Keratinocyte (primary cell): Measurements from ENCODE around the gene VIT. TPM values are rescaled to one million over a fixed set of nuclear protein-coding genes. Genes with fewer than 3 reads are reported as not detected.

Experiments used
- DNase-seq: peaks from one replicate; pipeline ENCODE4 v3.0.0-alpha.2; 2011; ENCODE audit warnings: low read depth, missing footprints, low spot score
- FAIRE-seq: peaks from 2 replicates; lab custom pipeline; 2011; peaks lifted over from hg19 to GRCh38; lab: Jason Lieb, UNC
- H2AFZ ChIP-seq: 2 replicates; pipeline ENCODE4 v1.6.0; 2012; ENCODE audit warnings: low read length, control low read depth, inconsistent platforms; ENCODE audit not compliant: control insufficient read depth
- H3K27ac ChIP-seq: 2 replicates; pipeline ENCODE4 v1.5.1; 2011; ENCODE audit warnings: low read length; ENCODE audit not compliant: control insufficient read depth, insufficient read depth
- H3K27me3 ChIP-seq: 3 replicates; pipeline ENCODE4 v1.6.0; 2011; ENCODE audit warnings: low read length; ENCODE audit not compliant: control insufficient read depth, insufficient read depth; ENCODE audit errors: extremely low read depth
- H3K36me3 ChIP-seq, 2 experiments: 2 replicates in 1 of 2; 3 replicates in 1 of 2; pipeline ENCODE4 v1.5.1; 2011; ENCODE audit warnings: low read length in 2 of 2, mild to moderate bottlenecking in 1 of 2; ENCODE audit not compliant: control insufficient read depth in 2 of 2, insufficient read depth in 2 of 2; ENCODE audit errors: extremely low read depth in 1 of 2
- H3K4me1 ChIP-seq: 3 replicates; pipeline ENCODE4 v1.5.1; 2011; ENCODE audit warnings: low read length; ENCODE audit not compliant: control insufficient read depth, insufficient read depth; ENCODE audit errors: extremely low read depth
- H3K4me2 ChIP-seq: 3 replicates; pipeline ENCODE4 v1.6.0; 2011; ENCODE audit warnings: low read depth, low read length; ENCODE audit not compliant: control insufficient read depth, insufficient read depth; ENCODE audit errors: extremely low read depth
- H3K4me3 ChIP-seq, 3 experiments: fragments of 200-600 bp in 1 of 3; sonication (generic) in 1 of 3; 2 replicates in 2 of 3; 3 replicates in 1 of 3; pipeline ENCODE4 v1.5.1; 2011 to 2016; ENCODE audit warnings: low read length in 3 of 3, mild to moderate bottlenecking in 3 of 3, control low read depth in 2 of 3, inconsistent platforms in 1 of 3, low read depth in 1 of 3, mixed read lengths in 1 of 3, mixed run types in 1 of 3, moderate library complexity in 1 of 3; ENCODE audit not compliant: control insufficient read depth in 2 of 3, insufficient read depth in 2 of 3; ENCODE audit errors: extremely low read depth in 1 of 3
- H3K79me2 ChIP-seq: 2 replicates; pipeline ENCODE4 v1.6.0; 2012; ENCODE audit warnings: low read length; ENCODE audit not compliant: control insufficient read depth, insufficient read depth
- H3K9ac ChIP-seq: 3 replicates; pipeline ENCODE4 v1.6.0; 2011; ENCODE audit warnings: low read length; ENCODE audit not compliant: control insufficient read depth, insufficient read depth; ENCODE audit errors: extremely low read depth
- H3K9me1 ChIP-seq: 3 replicates; pipeline ENCODE4 v1.6.0; 2011; ENCODE audit warnings: low read length; ENCODE audit not compliant: control insufficient read depth, insufficient read depth; ENCODE audit errors: extremely low read depth
- H3K9me3 ChIP-seq: 2 replicates; pipeline ENCODE4 v1.5.1; 2012; ENCODE audit warnings: low read depth, low read length; ENCODE audit not compliant: control insufficient read depth
- H4K20me1 ChIP-seq: 3 replicates; pipeline ENCODE4 v1.6.0; 2011; ENCODE audit warnings: low read length; ENCODE audit not compliant: control insufficient read depth, insufficient read depth; ENCODE audit errors: extremely low read depth
- CTCF ChIP-seq, 3 experiments: IDR thresholded peaks in 1 of 3; conservative IDR thresholded peaks in 1 of 3; optimal IDR thresholded peaks in 1 of 3; 2 replicates in 2 of 3; 3 replicates in 1 of 3; pipeline versions ENCODE3 to v1.5.1; 2011; ENCODE audit warnings: low read length in 3 of 3, mild to moderate bottlenecking in 3 of 3, moderate library complexity in 2 of 3, control low read depth in 1 of 3, inconsistent platforms in 1 of 3; ENCODE audit not compliant: insufficient read depth in 2 of 3; ENCODE audit errors: extremely low read depth in 1 of 3
- EZH2 ChIP-seq: IDR thresholded peaks from one replicate; pipeline ENCODE4 v1.6.1; 2012; ENCODE audit warnings: inconsistent platforms, mild to moderate bottlenecking, low read length, moderate library complexity
- dilution Hi-C: fragments of 300-500 bp; cut with MboI; formaldehyde crosslinking; loops from one replicate; pipeline ENCODE4 v1.7.0; 2020; ENCODE audit warnings: low sequenced_read_pairs; ENCODE audit not compliant: extremely low pct_ligation_motif_present
- polyA plus RNA-seq, 5 experiments: library from polyadenylated mRNA; depleted of rRNA in 3 of 5; stranded (reverse) in 3 of 5; stranded (forward) in 1 of 5; unstranded in 1 of 5; fragments of >200 nt; gene quantifications; 1 replicate in 1 of 5; 2 replicates in 3 of 5; 3 replicates in 1 of 5; pipeline versions ENCODE4 v1.2.1 to v1.2.3, GENCODE V29; 2011 to 2012; ENCODE audit warnings: missing spikeins in 2 of 5, low read depth in 1 of 5, low replicate concordance in 1 of 5

Gene VIT
- polyA plus RNA-seq, 1 donor (not counting 4 experiments of a cell fraction or from before 2014, with no cell fraction given): 0.79 TPM

GRCh38 chr2:36801088-36801487, 104.6 kb downstream of the VIT start:
- DNase-seq (no peak), FAIRE-seq (no peak)
- Histone ChIP-seq H3K4me2 (no peak overlapping the region), H3K9me3 (no peaks in the 10 kb centered on the region), H2AFZ (no peak overlapping the region), H3K36me3 (no peaks in the 10 kb centered on the region), H3K4me3 (no peak overlapping the region), H3K4me1 (no peaks in the 10 kb centered on the region), H3K27ac (no peak overlapping the region), H3K79me2 (no peaks in the 10 kb centered on the region), H4K20me1 (no peaks in the 10 kb centered on the region), H3K27me3 (no peaks in the 10 kb centered on the region), H3K9ac (no peak overlapping the region), H3K9me1 (no peaks in the 10 kb centered on the region)
- dilution Hi-C loops: no loop called here
- TF ChIP-seq EZH2: no peak
- no peak for TF ChIP-seq CTCF (optimal IDR thresholded peaks at IDR 0.05 in 1 of 3, IDR thresholded peaks at IDR 0.05 in 1 of 3, conservative IDR thresholded peaks at IDR 0.05 in 1 of 3; ENCODE audit: extremely low read depth in 1 of 3, insufficient read depth in 2 of 3, low read length in 3 of 3)

GRCh38 chr2:36802952-36803351, 106.4 kb downstream of the VIT start:
- DNase-seq (no peak), FAIRE-seq (no peak)
- Histone ChIP-seq H3K4me3 (no peak overlapping the region), H3K4me2 (no peak overlapping the region), H3K9ac (no peak overlapping the region), H3K4me1 (peaks cover 4% of the 10 kb centered on the region), H3K27me3 (no peaks in the 10 kb centered on the region), H3K79me2 (no peaks in the 10 kb centered on the region), H3K27ac (no peak overlapping the region), H4K20me1 (no peaks in the 10 kb centered on the region), H3K9me3 (no peaks in the 10 kb centered on the region), H3K36me3 (no peaks in the 10 kb centered on the region), H2AFZ (no peak overlapping the region), H3K9me1 (no peaks in the 10 kb centered on the region)
- TF ChIP-seq CTCF (optimal IDR thresholded peaks at IDR 0.05 in 1 of 3, IDR thresholded peaks at IDR 0.05 in 1 of 3, conservative IDR thresholded peaks at IDR 0.05 in 1 of 3; ENCODE audit: extremely low read depth in 1 of 3, insufficient read depth in 2 of 3, low read length in 3 of 3) (no peak), EZH2 (no peak)
- dilution Hi-C loops: no loop called here
